Effector CD8-positive, alpha-beta T cell (primary cell): Measurements from ENCODE around the gene DLD.
"Not testable (repeated sequence)": the region's sequence is repeated elsewhere in the genome, so short reads cannot be mapped to it uniquely, and the experiment has no call there.

Source experiments
- DNase-seq: peaks from one replicate; lab custom pipeline; 2025; lab: John Stamatoyannopoulos, UW

Gene DLD

DNA sequence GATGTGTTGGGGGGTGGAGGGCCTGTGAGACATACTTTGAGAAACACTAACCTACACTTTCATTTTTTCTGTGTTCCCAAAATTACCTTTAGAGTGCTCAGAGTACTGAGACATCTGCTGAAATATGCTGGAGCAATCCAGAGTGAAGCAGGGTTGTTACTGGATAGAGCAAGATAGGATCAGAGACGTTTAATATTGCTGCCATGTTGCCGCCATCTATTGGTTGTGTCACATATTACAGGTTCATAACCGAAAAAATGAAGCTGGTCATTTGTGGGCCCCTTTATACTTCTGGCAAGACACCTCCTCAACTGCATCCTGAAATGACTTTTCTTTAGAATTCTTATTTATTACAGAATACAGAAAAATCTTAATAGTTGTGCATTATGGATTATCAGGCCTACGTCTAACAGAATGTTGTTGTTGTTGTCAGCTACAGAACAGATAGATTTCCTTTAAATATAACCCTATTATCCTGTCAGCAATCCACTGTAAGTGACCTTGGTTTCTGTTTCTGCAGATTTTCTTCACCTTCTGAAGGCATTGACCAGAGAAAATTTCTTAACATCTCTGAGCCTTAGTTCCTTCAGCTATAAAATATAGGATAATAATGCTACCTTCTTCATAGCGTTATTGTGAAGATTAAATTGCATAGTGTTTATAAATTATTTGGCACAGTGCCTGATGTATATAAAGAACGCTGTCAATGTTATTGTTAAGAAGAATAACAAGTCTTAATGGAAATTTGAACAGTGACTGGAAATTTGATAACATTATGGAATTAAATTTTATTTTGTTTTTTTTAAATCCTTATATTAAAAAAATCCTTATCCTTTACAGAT, 16.2 kb upstream of the DLD start:
- DNase-seq = no peak

DNA sequence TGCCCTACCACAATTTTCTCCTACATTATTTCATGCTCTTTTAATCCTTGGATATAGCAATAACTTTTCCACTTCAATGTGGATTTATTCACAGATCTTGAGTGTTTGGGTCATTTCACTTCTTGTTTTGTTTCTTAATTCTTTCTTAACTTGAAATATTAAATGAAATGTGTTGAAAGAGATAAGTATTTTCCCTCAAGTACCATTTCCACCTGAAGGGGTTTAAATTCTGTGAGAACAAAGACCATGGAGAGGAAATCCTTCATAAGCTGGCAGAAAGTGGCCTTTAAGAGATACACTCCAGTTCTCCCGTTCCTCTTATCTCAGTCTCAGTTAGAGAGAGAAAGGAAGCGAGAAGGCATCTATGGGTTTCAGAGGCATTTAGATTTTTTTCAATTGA, 14.1 kb upstream of the DLD start:
- DNase-seq = no peak

- no peak for DNase-seq
These were observed 13.1 kb upstream of the DLD start for GRCh38 chr7:107877731-107878382.

- DNase-seq = no peak
These were observed 12.3 kb upstream of the DLD start for GRCh38 chr7:107878636-107879035.

GRCh38 chr7:107879400-107880035, 11.5 kb upstream of the DLD start:
- DNase-seq = no peak

- no peak for DNase-seq
These were observed 8.2 kb upstream of the DLD start for GRCh38 chr7:107882766-107883165.

DNA sequence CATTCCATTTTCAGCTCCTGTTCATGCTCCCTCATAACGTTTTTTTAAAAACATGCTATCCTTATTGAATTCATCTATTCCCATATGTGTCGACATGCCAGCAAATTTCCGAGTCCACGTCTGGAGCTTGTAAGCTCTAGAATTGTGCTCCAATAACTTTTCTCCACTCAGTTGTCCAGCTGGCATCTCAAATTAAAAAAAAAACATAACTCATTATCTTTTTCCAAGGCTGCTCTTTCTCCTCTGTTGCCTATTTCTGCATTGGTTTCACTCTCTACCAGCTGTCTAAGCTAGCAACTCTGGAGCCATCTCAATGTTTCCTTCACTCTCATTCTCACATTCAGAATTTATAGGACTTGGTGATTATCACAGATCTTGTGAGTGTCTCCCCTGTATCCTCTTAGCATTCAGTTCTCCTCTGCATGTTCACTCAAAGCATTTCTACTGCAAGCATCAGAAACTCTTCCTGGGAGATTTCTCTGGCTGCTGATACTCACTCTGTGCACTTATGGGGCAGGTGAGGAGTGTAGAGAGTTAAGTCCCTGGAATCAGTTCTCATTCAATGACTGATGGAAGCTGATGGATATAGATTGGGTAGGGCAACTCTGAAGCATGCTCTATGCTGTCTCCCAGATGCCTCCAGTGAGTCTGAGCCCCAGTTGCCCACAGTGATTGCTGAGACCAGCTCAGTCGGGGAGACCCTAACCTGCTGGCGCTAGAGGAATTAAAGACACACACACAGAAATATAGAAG, 6.7 kb upstream of the DLD start:
- DNase-seq = no peak

GRCh38 chr7:107887827-107888226, 3.2 kb upstream of the DLD start:
- DNase-seq = not testable (repeated sequence)

GRCh38 chr7:107889992-107890391, 991 bp upstream of the DLD start:
- DNase-seq = no peak

DNA sequence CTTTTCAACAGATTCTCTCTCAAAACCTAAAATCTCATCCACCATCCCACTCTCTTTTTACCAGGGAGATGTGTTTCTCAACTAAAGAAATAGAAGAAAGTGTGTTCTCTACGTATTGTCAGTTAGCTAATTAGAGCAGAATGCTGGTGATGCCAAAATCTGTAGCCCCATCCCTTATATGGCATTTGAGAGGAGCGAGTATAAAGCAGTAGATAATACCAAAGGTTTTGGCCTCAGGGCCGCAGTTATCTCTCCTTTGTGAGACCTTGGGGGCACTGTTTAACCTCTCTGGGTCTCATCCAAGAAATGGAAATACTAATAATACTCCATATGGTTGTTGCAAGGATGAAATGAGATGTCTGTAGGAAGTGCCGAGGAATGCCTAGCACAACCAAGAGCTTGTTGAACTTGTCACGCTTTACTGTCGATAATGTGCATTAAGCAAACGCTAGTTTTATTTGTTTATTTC, 456 bp upstream of the DLD start:
- no peak for DNase-seq

DNA sequence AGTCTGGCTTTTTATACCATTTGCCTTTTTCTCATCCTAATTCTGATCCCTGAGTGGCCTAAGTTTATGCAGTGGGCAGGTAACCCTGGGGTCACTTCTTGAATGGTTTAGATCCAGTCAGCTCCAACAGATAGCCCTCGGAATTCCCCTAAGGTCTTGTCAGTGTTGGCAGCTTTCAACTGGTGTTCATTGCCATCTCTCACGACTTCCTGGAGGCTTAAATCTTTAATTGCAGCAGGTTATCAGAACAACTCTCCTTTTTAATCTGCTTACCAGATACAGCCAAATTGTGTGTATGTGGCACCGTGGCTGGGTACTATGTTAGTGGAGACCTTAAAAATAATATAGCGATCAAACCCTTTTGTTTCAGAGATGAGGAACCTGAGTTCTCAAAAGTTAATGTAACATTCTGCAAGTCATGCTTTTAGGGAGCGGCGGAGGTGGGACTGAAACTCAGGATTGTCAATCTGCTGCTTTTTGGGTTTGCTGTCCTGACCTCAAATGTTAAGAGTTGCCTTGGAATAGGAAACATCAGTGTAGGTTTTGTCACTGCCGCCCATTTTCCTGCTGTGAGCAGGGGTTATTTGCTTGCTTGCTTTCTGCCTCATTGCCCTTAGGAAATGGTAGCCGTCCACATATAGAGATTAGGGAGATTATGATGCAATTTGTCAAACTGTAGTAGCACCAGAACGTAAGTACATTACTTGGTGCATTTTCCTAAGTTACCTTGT, 818 bp downstream of the DLD start:
- DNase-seq = no peak

GRCh38 chr7:107892367-107892741, 1.4 kb downstream of the DLD start:
- not testable (repeated sequence) for DNase-seq

GRCh38 chr7:107898997-107899594, 8.1 kb downstream of the DLD start:
- no peak for DNase-seq

- no peak for DNase-seq
These were observed 9.6 kb downstream of the DLD start for GRCh38 chr7:107900496-107901015.

- no peak for DNase-seq
These were observed 11.4 kb downstream of the DLD start for GRCh38 chr7:107902381-107902780.

DNA sequence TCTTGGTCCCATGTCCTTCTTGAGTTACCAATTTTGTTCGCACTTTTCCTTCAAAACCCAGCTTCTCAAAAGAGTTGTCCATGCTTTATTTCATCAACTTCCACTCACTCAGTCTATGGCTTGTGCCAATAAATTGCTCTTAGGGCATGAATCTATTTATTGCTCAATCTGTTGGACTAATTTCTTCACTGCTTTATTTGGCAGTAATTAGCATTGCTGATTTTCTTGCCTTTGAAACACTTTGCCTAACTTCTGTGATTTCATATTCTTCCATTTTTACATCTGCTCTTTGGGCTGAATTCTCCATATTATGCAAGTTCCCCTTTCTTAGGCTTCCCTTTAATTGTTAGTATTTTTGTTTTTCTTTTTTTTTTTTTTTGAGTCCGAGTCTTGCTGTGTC, 16.8 kb downstream of the DLD start:
- no peak for DNase-seq

DNA sequence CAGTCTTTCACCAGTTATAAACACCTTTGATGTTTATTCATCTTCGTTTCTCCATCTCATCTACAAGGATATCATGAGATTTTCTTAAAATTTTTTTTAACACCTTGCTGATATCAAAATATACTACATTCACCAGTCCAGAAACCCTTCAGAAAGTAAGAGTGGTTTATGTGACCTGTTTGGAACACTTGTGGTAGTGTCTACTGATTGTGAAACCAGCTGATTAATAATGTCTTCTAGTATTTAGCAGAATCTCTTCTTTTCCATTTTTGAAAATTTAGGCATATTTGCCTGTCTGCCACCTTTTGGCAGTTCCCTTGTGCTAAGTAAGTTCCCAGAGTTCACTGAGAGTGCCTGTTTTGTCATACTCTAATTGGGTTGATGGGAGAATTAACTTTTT, 18.5 kb downstream of the DLD start:
- no peak for DNase-seq

DNA sequence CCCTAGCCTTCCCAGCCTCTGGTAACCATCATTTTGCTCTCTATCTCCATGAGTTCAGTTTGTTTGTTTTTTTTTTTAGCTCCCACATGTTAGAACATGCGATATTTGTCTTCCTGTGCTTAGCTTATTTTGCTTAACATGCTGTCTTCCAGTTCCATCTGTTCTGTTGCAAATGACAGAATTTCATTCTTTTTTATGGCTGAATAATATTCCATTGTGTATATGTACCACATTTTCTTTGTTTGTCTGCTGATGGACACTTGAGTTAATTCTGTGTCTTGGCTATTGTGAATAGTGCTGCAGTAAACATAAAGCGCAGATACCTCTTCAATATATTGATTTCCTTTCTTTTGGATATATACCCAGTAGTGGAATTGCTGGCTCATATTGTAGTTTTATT, 21.0 kb downstream of the DLD start:
- no peak for DNase-seq

- DNase-seq = no peak
These were observed 22.9 kb downstream of the DLD start for GRCh38 chr7:107913851-107914250.

DNA sequence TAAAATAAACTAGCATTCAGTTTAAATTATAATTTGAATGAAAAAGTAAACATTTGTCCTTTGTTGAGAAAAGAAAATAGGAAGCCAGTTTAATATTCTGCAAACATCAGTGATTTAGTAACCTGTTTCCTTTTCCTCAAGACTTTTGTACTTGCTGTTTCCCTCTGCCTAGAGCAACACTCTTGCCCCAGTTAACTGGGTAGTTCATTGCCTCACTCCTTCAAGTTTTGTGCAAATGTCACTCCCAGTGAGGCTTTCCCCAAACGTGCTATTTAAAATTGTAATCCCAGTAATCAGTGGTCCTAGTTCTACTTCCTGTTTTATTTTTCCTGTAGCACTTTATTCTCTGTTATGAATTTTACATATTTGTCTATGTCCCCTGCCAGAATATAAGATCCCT, 23.8 kb downstream of the DLD start:
- DNase-seq = no peak

GRCh38 chr7:107915541-107915940, 24.6 kb downstream of the DLD start:
- DNase-seq = no peak
